Measurements from ENCODE around the gene ACAP2.

- TF ChIP-seq ELF4 (IDR thresholded peaks at IDR 0.05) = no peak
- no peak for TF ChIP-seq NFRKB (IDR thresholded peaks at IDR 0.05)
- no peak for TF ChIP-seq SP1 (IDR thresholded peaks at IDR 0.05)
- TF ChIP-seq BHLHE40 (IDR thresholded peaks at IDR 0.05; ENCODE audit: borderline replicate concordance) = no peak
- no peak for TF ChIP-seq FOXM1 (IDR thresholded peaks at IDR 0.05; ENCODE audit: borderline replicate concordance)
- no peak for TF ChIP-seq TARDBP (IDR thresholded peaks at IDR 0.05)
- TF ChIP-seq HDGF (IDR thresholded peaks at IDR 0.05; ENCODE audit: borderline replicate concordance) = no peak
- no peak for TF ChIP-seq FOXA1 (IDR thresholded peaks at IDR 0.05)
- TF ChIP-seq ARNT (IDR thresholded peaks at IDR 0.05) = no peak
- no peak for TF ChIP-seq FOXK2 (IDR thresholded peaks at IDR 0.05)
These were observed 105.1 kb downstream of the ACAP2 start for GRCh38 chr3:195337747-195338146.

All from HEK293T (cell line).